ENCODE measurements around the gene CIBAR2.

The CIBAR2 gene

GRCh38 chr16:85144026-85144915 lies 32.0 kb upstream of the CIBAR2 start:
- DNase-seq (ENCODE audit: low spot score), result no peak

- DNase-seq (ENCODE audit: low spot score), result no peak
Measured at GRCh38 chr16:85142771-85143211, 30.5 kb upstream of the CIBAR2 start.

- DNase-seq (ENCODE audit: low spot score), result no peak
Measured at GRCh38 chr16:85142129-85142513, 29.8 kb upstream of the CIBAR2 start.

- DNase-seq (ENCODE audit: low spot score), result no peak
Measured at GRCh38 chr16:85141491-85142128, 29.3 kb upstream of the CIBAR2 start.

- no peak for DNase-seq (ENCODE audit: low spot score)
Measured at GRCh38 chr16:85140455-85141012, 28.3 kb upstream of the CIBAR2 start.

- DNase-seq (ENCODE audit: low spot score), result no peak
Measured at GRCh38 chr16:85139881-85140339, 27.6 kb upstream of the CIBAR2 start.

GRCh38 chr16:85138825-85139627 lies 26.8 kb upstream of the CIBAR2 start:
- DNase-seq (ENCODE audit: low spot score), result no peak

- DNase-seq (ENCODE audit: low spot score), result no peak
Measured at GRCh38 chr16:85138073-85138824, 26.0 kb upstream of the CIBAR2 start.

- no peak for DNase-seq (ENCODE audit: low spot score)
Measured at GRCh38 chr16:85137323-85138072, 25.2 kb upstream of the CIBAR2 start.

GRCh38 chr16:85136702-85137322 lies 24.5 kb upstream of the CIBAR2 start:
- no peak for DNase-seq (ENCODE audit: low spot score)

GRCh38 chr16:85136213-85136701 lies 24.0 kb upstream of the CIBAR2 start:
- no peak for DNase-seq (ENCODE audit: low spot score)

- DNase-seq (ENCODE audit: low spot score), result no peak
Measured at GRCh38 chr16:85134789-85135142, 22.5 kb upstream of the CIBAR2 start.

GRCh38 chr16:85134076-85134788 lies 22.0 kb upstream of the CIBAR2 start:
- DNase-seq (ENCODE audit: low spot score), result no peak

GRCh38 chr16:85133290-85133599 lies 21.0 kb upstream of the CIBAR2 start:
- no peak for DNase-seq (ENCODE audit: low spot score)

- no peak for DNase-seq (ENCODE audit: low spot score)
Measured at GRCh38 chr16:85132456-85133289, 20.4 kb upstream of the CIBAR2 start.

- DNase-seq (ENCODE audit: low spot score), result no peak
Measured at GRCh38 chr16:85130705-85131028, 18.4 kb upstream of the CIBAR2 start.

GRCh38 chr16:85129876-85130704 lies 17.8 kb upstream of the CIBAR2 start:
- DNase-seq (ENCODE audit: low spot score), result no peak

All from LoVo (cell line).